ENCODE measurements around the gene SARM1. TPM values are rescaled to one million over a fixed set of nuclear protein-coding genes. Genes with fewer than 3 reads are reported as not detected.

SARM1 gene
- total RNA-seq, 1 donor from 2014 or later, result 29.6 TPM

DNA sequence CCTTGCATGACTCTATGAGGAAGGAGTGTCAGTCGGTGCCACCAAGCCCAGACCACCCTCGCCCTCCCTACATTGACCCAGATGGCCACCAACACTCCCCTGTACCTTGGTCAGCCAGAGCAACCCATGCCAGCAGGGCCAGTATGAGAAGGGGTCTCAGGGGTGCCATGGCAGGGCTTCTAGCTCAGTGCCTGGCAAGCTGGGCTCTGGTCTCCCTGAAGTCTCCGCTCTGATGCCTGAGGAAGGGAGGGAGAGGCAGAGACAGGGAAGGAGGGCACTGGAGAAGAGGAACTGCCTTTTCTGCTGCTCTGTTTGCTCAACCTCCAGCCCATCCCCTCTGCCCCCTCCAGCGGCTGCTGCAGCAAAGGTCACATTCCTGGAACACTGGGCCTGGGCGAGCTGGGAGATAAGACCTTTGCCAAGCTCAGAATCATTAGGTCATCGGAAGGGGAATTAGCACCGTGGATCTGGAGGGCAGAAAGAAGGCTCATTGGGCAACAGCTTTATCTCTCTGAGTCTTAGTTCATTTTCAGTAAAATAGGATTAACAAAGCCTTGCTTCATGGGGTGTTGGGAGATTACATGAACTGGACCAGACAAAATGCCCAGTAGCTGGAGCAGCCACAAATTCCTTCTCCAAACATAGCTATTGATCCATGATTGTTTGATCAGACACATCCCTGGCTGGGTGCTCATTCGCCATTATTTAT is 1.3 kb upstream of the SARM1 start, which contains the start of gene VTN:
Gene VTN, minus strand, starts transcription at position 273 of the 709 bp plus-strand sequence. Its CDS starts 104 bp downstream, at position 169.
- Mint-ChIP-seq H3K4me1 (ENCODE audit: unreplicated experiment) (peaks cover 28% of the 10 kb centered on the region), H3K9me3 (no peaks in the 10 kb centered on the region), H3K27ac (peak within 1 kb of the TSS; percentile 91), H3K36me3 (peaks cover 4% of the 10 kb centered on the region), H3K27me3 (peaks cover 14% of the 10 kb centered on the region), H3K4me3 (peak within 1 kb of the TSS; percentile 92)
- TF ChIP-seq, protein P1, sequence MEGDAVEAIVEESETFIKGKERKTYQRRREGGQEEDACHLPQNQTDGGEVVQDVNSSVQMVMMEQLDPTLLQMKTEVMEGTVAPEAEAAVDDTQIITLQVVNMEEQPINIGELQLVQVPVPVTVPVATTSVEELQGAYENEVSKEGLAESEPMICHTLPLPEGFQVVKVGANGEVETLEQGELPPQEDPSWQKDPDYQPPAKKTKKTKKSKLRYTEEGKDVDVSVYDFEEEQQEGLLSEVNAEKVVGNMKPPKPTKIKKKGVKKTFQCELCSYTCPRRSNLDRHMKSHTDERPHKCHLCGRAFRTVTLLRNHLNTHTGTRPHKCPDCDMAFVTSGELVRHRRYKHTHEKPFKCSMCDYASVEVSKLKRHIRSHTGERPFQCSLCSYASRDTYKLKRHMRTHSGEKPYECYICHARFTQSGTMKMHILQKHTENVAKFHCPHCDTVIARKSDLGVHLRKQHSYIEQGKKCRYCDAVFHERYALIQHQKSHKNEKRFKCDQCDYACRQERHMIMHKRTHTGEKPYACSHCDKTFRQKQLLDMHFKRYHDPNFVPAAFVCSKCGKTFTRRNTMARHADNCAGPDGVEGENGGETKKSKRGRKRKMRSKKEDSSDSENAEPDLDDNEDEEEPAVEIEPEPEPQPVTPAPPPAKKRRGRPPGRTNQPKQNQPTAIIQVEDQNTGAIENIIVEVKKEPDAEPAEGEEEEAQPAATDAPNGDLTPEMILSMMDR (conservative IDR thresholded peaks at IDR 0.05), result no peak
- no peak for DNase-seq (ENCODE audit: extremely low spot score, unreplicated experiment)

DNA sequence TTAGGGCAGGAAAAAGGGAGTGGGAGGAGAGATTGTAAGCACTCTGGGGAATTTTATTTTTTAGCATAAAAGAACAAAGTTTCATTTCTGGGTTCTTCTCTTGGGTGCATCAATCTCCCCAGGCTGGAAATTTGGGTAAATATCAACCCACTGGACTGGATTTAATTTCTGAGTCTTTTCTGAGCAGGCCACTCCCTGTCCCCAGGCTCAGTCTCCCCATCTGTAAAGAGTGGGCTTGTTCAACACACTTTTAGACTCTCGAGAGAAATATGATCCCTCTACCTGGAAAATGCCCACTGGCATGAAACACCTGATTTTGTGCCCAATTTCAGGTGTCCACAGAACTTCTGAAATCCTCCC is 770 bp upstream of the SARM1 start:
- peaks cover 28% of the 10 kb centered on the region for H3K4me1 Mint-ChIP-seq (ENCODE audit: unreplicated experiment)
- TF ChIP-seq, protein P1 (conservative IDR thresholded peaks at IDR 0.05), result no peak
- peaks cover 4% of the 10 kb centered on the region for H3K36me3 Mint-ChIP-seq
- no peaks in the 10 kb centered on the region for H3K9me3 Mint-ChIP-seq
- peak overlapping the region; percentile 92 for H3K4me3 Mint-ChIP-seq
- no peak for DNase-seq (ENCODE audit: extremely low spot score, unreplicated experiment)
- peak overlapping the region; percentile 91 for H3K27ac Mint-ChIP-seq
- H3K27me3 Mint-ChIP-seq, result peaks cover 14% of the 10 kb centered on the region

GRCh38 chr17:28372203-28372944 is 880 bp downstream of the SARM1 start:
- TF ChIP-seq, protein P1 (conservative IDR thresholded peaks at IDR 0.05), result no peak
- peaks cover 28% of the 10 kb centered on the region for H3K4me1 Mint-ChIP-seq (ENCODE audit: unreplicated experiment)
- peaks cover 14% of the 10 kb centered on the region for H3K27me3 Mint-ChIP-seq
- DNase-seq (ENCODE audit: extremely low spot score, unreplicated experiment), result no peak
- H3K27ac Mint-ChIP-seq, result no peak overlapping the region
- peak overlapping the region; percentile 83 for H3K4me3 Mint-ChIP-seq
- no peaks in the 10 kb centered on the region for H3K9me3 Mint-ChIP-seq
- peaks cover 4% of the 10 kb centered on the region for H3K36me3 Mint-ChIP-seq

DNA sequence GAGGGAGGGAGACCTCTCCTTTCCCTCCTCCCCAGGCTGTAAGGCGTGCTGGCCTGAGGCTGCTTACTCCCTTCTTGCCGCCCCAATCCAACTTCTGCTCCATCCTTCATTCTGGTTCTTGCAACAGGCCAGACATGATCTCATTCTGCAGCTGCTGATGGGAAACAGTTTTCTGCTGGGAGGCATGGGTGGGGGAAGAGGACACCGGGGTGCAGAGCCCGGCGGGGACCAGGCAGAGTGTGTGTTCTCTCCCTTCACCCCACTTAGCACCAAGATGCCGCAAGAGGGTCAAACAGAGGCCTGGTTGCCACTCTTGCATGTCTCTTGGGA is 1.4 kb downstream of the SARM1 start:
- no peak for DNase-seq (ENCODE audit: extremely low spot score, unreplicated experiment)
- H3K4me3 Mint-ChIP-seq, result peak overlapping the region; percentile 83
- peaks cover 28% of the 10 kb centered on the region for H3K4me1 Mint-ChIP-seq (ENCODE audit: unreplicated experiment)
- H3K27ac Mint-ChIP-seq, result no peak overlapping the region
- no peaks in the 10 kb centered on the region for H3K9me3 Mint-ChIP-seq
- H3K27me3 Mint-ChIP-seq, result peaks cover 14% of the 10 kb centered on the region
- H3K36me3 Mint-ChIP-seq, result peaks cover 4% of the 10 kb centered on the region
- TF ChIP-seq, protein P1 (conservative IDR thresholded peaks at IDR 0.05), result no peak

GRCh38 chr17:28379814-28380801 is 8.6 kb downstream of the SARM1 start:
- DNase-seq (ENCODE audit: extremely low spot score, unreplicated experiment), result no peak
- Mint-ChIP-seq H3K27ac (peak overlapping the region; percentile 43), H3K9me3 (no peaks in the 10 kb centered on the region), H3K27me3 (peaks cover 57% of the 10 kb centered on the region), H3K4me3 (peak overlapping the region; percentile 13), H3K4me1 (ENCODE audit: unreplicated experiment) (peaks cover 6% of the 10 kb centered on the region), H3K36me3 (peaks cover 20% of the 10 kb centered on the region)
- TF ChIP-seq, protein P1 (conservative IDR thresholded peaks at IDR 0.05), result no peak

All from type B pancreatic cell (in vitro differentiated cells).